K562 (cell line): ENCODE results near the gene TLCD5. TPM values are rescaled to one million over a fixed set of nuclear protein-coding genes. Genes with fewer than 3 reads are reported as not detected.
A peak's percentile ranks its signal among the peaks of the same experiment; 100 is the strongest.

Experiments
- ATAC-seq: fragments of 200-7000 bp; cut with Tn5 transposase; 3 replicates; pipeline ENCODE4 v1.9.1; 2020; ENCODE audit warnings: moderate library complexity
- BruUV-seq: library from RNA; stranded (reverse); fragments of 400-500 nt; replicated peaks from 2 replicates; lab custom pipeline; 2021; lab: Mats Ljungman, UMichigan
- CTCF ChIA-PET: fragments of 300-600 bp; formaldehyde crosslinking; extraction: SDS; loops from one replicate; lab custom pipeline; 2021; ENCODE audit warnings: low intra/inter-chr PET ratio; lab: Yijun Ruan, JAX
- POLR2A ChIA-PET: fragments of 300-600, 350-650 bp; sonication (Branson Sonifier 250); formaldehyde crosslinking; extraction: SDS; loops from one replicate; lab custom pipeline; 2021; ENCODE audit warnings: antibody characterized with exemption, inconsistent platforms; lab: Yijun Ruan, JAX
- DNase-seq, 4 experiments: peaks; one replicate each; pipeline versions ENCODE4 v3.0.0 to v3.0.0-alpha.2; 2011 to 2018; ENCODE audit warnings: low spot score in 3 of 4, mixed read lengths in 3 of 4; ENCODE audit errors: extremely low read depth in 1 of 4
- FAIRE-seq: peaks from 2 replicates; lab custom pipeline; 2011; peaks lifted over from hg19 to GRCh38; lab: Jason Lieb, UNC
- H2AFZ ChIP-seq: 2 replicates; pipeline ENCODE4 v1.6.0; 2011; ENCODE audit warnings: low read depth, low read length, control low read depth, inconsistent platforms
- H3K27ac ChIP-seq: fragments of 200-600 bp; 3 replicates; pipeline ENCODE4 v1.8.0; 2011; ENCODE audit warnings: low read depth, mild to moderate bottlenecking, control low read depth, inconsistent platforms, low read length, moderate library complexity, mixed read lengths; ENCODE audit errors: extremely low read depth
- H3K27me3 ChIP-seq, 2 experiments: fragments of 300-600 bp in 1 of 2; 2 replicates in 1 of 2; 3 replicates in 1 of 2; pipeline versions ENCODE4 v1.6.0 to v1.8.0; 2011; ENCODE audit warnings: inconsistent platforms in 2 of 2, low read length in 2 of 2, mild to moderate bottlenecking in 1 of 2, mixed read lengths in 1 of 2, moderate library complexity in 1 of 2; ENCODE audit not compliant: control insufficient read depth in 2 of 2, insufficient read depth in 2 of 2
- H3K36me3 ChIP-seq: fragments of 300-600 bp; 3 replicates; pipeline ENCODE4 v1.8.0; 2011; ENCODE audit warnings: mild to moderate bottlenecking, low read length, inconsistent platforms; ENCODE audit not compliant: control insufficient read depth, insufficient read depth
- H3K4me1 ChIP-seq, 2 experiments: fragments of 200-600 bp in 1 of 2; replicated peaks in 1 of 2; 2 replicates in 1 of 2; 3 replicates in 1 of 2; pipeline versions ENCODE4 v1.5.1 to v1.8.0; 2011; ENCODE audit warnings: inconsistent platforms in 2 of 2, low read length in 2 of 2, mild to moderate bottlenecking in 1 of 2, mixed read lengths in 1 of 2, moderate library complexity in 1 of 2; ENCODE audit not compliant: control insufficient read depth in 2 of 2, insufficient read depth in 2 of 2
- H3K4me2 ChIP-seq: 2 replicates; pipeline ENCODE4 v1.6.1; 2011; ENCODE audit warnings: low read length, control low read depth, inconsistent platforms, mixed read lengths; ENCODE audit not compliant: insufficient read depth
- H3K4me3 ChIP-seq: fragments of 200-600 bp; sonication (generic), shearing (Covaris generic); 2 replicates; pipeline ENCODE4 v1.5.1; 2016; ENCODE audit warnings: control low read depth, inconsistent platforms
- H3K79me2 ChIP-seq: fragments of 200-600 bp; 3 replicates; pipeline ENCODE4 v1.8.0; 2011; ENCODE audit warnings: low read length, inconsistent platforms; ENCODE audit not compliant: control insufficient read depth, insufficient read depth
- H3K9ac ChIP-seq, 2 experiments: 2 replicates each; pipeline versions ENCODE4 v1.6.0 to v1.6.1; 2011; ENCODE audit warnings: low read depth in 2 of 2, low read length in 2 of 2, control low read depth in 1 of 2, inconsistent platforms in 1 of 2, mild to moderate bottlenecking in 1 of 2, mixed read lengths in 1 of 2; ENCODE audit not compliant: insufficient read depth in 1 of 2
- H3K9me1 ChIP-seq: one replicate; pipeline ENCODE4 v1.6.0; 2011; ENCODE audit warnings: inconsistent platforms, mild to moderate bottlenecking, low read length, moderate library complexity; ENCODE audit not compliant: control insufficient read depth, insufficient read depth
- H3K9me3 ChIP-seq: replicated peaks from 2 replicates; pipeline ENCODE4 v1.5.1; 2011; ENCODE audit warnings: low read depth, low read length, inconsistent platforms; ENCODE audit not compliant: control insufficient read depth, insufficient read depth
- H4K20me1 ChIP-seq: replicated peaks from 2 replicates; pipeline ENCODE4 v1.6.1; 2011; ENCODE audit warnings: low read length, inconsistent platforms, mixed read lengths; ENCODE audit not compliant: control insufficient read depth, insufficient read depth
- ARID4B ChIP-seq: sonication (generic); formaldehyde crosslinking; IDR thresholded peaks from 2 replicates; pipeline ENCODE4 v1.8.0; 2022; ENCODE audit warnings: mild to moderate bottlenecking, missing genetic modification reagents
- EWSR1 ChIP-seq: fragments of 450-650 bp; IDR thresholded peaks from 2 replicates; pipeline ENCODE4 v1.6.1; 2018; ENCODE audit warnings: borderline replicate concordance, mild to moderate bottlenecking, low read depth, moderate library complexity; ENCODE audit not compliant: partially characterized antibody
- MEIS2 ChIP-seq: fragments of 450-650 bp; IDR thresholded peaks from 2 replicates; pipeline ENCODE4 v1.6.1; 2014; ENCODE audit warnings: mild to moderate bottlenecking; ENCODE audit not compliant: partially characterized antibody
- NCOA6 ChIP-seq: fragments of 450-650 bp; IDR thresholded peaks from 2 replicates; pipeline ENCODE4 v1.6.1; 2017; ENCODE audit warnings: mild to moderate bottlenecking
- RBM22 ChIP-seq: fragments of 200-400 bp; formaldehyde crosslinking; IDR thresholded peaks from 2 replicates; pipeline ENCODE4 v1.6.1; 2018; ENCODE audit warnings: low read length, low read depth; ENCODE audit not compliant: poor library complexity, severe bottlenecking
- WGBS: fragments of 100-300 bp; shearing (Covaris generic); methylation state at CpG from one replicate; pipeline ENCODE4 v1.1.6; 2016; ENCODE audit warnings: low coverage, mixed read lengths; ENCODE audit not compliant: insufficient coverage; ENCODE audit errors: missing lambda C conversion rate; 5-methylcytosine and 5-hydroxymethylcytosine counted together
- in situ Hi-C: fragments of 300-500 bp; cut with MboI; formaldehyde crosslinking; loops from 4 replicates; pipeline ENCODE4 v1.15.0; 2018; ENCODE audit warnings: inconsistent platforms, mixed read lengths
- intact Hi-C: fragments of 100-400 bp; cut with micrococcal nuclease; formaldehyde crosslinking; loops from 2 replicates; pipeline ENCODE4 v1.14.2; 2022
- polyA plus RNA-seq, 8 experiments: library from polyadenylated mRNA; depleted of rRNA in 4 of 8; stranded (reverse) in 5 of 8; unstranded in 3 of 8; fragments of >200 nt; fragmentation: Nextera tagmentation in 2 of 8; fragmentation: Illumina TruSeq in 1 of 8; extraction: Ambion mirVana in 2 of 8; extraction: Trizol in 1 of 8; gene quantifications; 2 replicates each; pipeline versions ENCODE4 v1.2.1 to v1.2.3, GENCODE V29; 2011 to 2014; ENCODE audit warnings: inconsistent platforms in 1 of 8, missing spikeins in 1 of 8
- total RNA-seq, 7 experiments: library from RNA; depleted of rRNA in 6 of 7; stranded (reverse); fragments of >200 nt in 6 of 7; fragmentation: Illumina TruSeq in 2 of 7; extraction: Trizol in 2 of 7; gene quantifications; 2 replicates each; pipeline versions ENCODE4 v1.2.1 to v1.2.3, GENCODE V29; 2011 to 2021; ENCODE audit warnings: low replicate concordance in 1 of 7
- TF ChIP-seq, protein P1 (sequence below): fragments of 450-650 bp; IDR thresholded peaks from 2 replicates; pipeline ENCODE4 v1.6.1; 2018; ENCODE audit not compliant: partially characterized antibody

Gene TLCD5
- total and polyA plus RNA-seq, 9 of the 15 experiments (the other 6 are each of a cell fraction or from before 2014, with no cell fraction given), result 0.94 to 5.1 (median 1.6) TPM

DNA sequence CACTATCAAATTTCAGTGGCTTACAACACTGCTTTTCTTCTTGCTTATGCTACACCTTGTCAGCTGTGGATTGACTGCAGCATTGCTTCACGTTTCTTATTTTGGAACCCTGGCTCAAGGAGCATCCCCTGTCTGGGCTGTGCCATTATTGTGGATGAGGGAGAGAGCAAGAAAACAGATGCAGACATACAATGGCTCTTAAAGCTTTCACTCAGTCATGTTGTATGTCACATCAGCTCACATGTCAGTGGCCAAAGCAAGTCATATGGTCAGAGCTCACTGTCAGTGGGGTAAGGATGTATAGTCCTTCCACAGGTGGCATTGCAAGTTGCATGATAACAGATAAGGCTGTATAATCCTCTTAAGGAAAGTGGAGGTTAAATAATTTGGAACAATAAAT lies 21.1 kb downstream of the TLCD5 start:
- Histone ChIP-seq H3K9ac (no peak overlapping the region), H4K20me1 (peaks cover 18% of the 10 kb centered on the region), H3K4me3 (no peak overlapping the region), H3K9me1 (no peaks in the 10 kb centered on the region), H3K27me3 (no peaks in the 10 kb centered on the region), H3K36me3 (no peaks in the 10 kb centered on the region), H3K4me1 (peaks cover 7 to 29% of the 10 kb centered on the region in 2 experiments; a peak in 4 of 5 replicates), H3K4me2 (no peak overlapping the region), H3K79me2 (peaks cover 93% of the 10 kb centered on the region), H3K9me3 (0 out of 2 replicates have a peak, but pooled peaks cover 2% of the 10 kb centered on the region), H3K27ac (no peak overlapping the region), H2AFZ (no peak overlapping the region)
- ATAC-seq (peak; percentile 53), FAIRE-seq (peak; percentile 57), DNase-seq (no peak)
- TF ChIP-seq RBM22 (no peak), MEIS2 (peak; percentile 46), ARID4B (CRISPR knock-in tag) (no peak), EWSR1 (no peak), NCOA6 (no peak)
- TF ChIP-seq, protein P1, sequence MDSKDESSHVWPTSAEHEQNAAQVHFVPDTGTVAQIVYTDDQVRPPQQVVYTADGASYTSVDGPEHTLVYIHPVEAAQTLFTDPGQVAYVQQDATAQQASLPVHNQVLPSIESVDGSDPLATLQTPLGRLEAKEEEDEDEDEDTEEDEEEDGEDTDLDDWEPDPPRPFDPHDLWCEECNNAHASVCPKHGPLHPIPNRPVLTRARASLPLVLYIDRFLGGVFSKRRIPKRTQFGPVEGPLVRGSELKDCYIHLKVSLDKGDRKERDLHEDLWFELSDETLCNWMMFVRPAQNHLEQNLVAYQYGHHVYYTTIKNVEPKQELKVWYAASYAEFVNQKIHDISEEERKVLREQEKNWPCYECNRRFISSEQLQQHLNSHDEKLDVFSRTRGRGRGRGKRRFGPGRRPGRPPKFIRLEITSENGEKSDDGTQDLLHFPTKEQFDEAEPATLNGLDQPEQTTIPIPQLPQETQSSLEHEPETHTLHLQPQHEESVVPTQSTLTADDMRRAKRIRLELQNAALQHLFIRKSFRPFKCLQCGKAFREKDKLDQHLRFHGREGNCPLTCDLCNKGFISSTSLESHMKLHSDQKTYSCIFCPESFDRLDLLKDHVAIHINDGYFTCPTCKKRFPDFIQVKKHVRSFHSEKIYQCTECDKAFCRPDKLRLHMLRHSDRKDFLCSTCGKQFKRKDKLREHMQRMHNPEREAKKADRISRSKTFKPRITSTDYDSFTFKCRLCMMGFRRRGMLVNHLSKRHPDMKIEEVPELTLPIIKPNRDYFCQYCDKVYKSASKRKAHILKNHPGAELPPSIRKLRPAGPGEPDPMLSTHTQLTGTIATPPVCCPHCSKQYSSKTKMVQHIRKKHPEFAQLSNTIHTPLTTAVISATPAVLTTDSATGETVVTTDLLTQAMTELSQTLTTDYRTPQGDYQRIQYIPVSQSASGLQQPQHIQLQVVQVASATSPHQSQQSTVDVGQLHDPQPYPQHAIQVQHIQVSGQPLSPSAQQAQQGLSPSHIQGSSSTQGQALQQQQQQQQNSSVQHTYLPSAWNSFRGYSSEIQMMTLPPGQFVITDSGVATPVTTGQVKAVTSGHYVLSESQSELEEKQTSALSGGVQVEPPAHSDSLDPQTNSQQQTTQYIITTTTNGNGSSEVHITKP, result peak; percentile 48
- POLR2A ChIA-PET, result interaction anchor here (0.7 to 0.8 kb wide), 2 partner anchors 9 to 16 kb away, joined by 3 read pairs; no protein-coding TSS in a partner anchor
- intact Hi-C loops, result no loop called here
- WGBS, result 8% methylated on average over 1 of the region's 1 CpG
- CTCF ChIA-PET, result no interaction called here
- in situ Hi-C loops, result no loop called here
- BruUV-seq, result no TSS peak
